ENCODE data around the gene HPSE2.

HPSE2 gene

GRCh38 chr10:98470850-98471249 is 764.8 kb downstream of the HPSE2 start:
- no peak for TF ChIP-seq CTCF (IDR thresholded peaks at IDR 0.05)
- no peak overlapping the region for H3K9ac ChIP-seq
- H3K9me3 ChIP-seq (ENCODE audit: control insufficient read depth, low read length), result no peaks in the 10 kb centered on the region
- no peak overlapping the region for H2AFZ ChIP-seq
- peaks cover 3% of the 10 kb centered on the region for H3K4me1 ChIP-seq
- no peak overlapping the region for H3K27ac ChIP-seq
- no peaks in the 10 kb centered on the region for H3K79me2 ChIP-seq
- no peak overlapping the region for H3K4me2 ChIP-seq (ENCODE audit: low read length)
- H3K4me3 ChIP-seq (ENCODE audit: low read depth, low read length), result no peak overlapping the region
- no peaks in the 10 kb centered on the region for H3K27me3 ChIP-seq (ENCODE audit: control insufficient read depth, insufficient read depth, low read length)
- H3K36me3 ChIP-seq (ENCODE audit: control insufficient read depth, insufficient read depth, low read length), result no peaks in the 10 kb centered on the region

GRCh38 chr10:98469001-98469931 is 766.4 kb downstream of the HPSE2 start:
- H3K9ac ChIP-seq, result no peak overlapping the region
- no peaks in the 10 kb centered on the region for H3K27me3 ChIP-seq (ENCODE audit: control insufficient read depth, insufficient read depth, low read length)
- H3K79me2 ChIP-seq, result no peaks in the 10 kb centered on the region

GRCh38 chr10:98467506-98468318 is 767.9 kb downstream of the HPSE2 start:
- Histone ChIP-seq H3K36me3 (ENCODE audit: control insufficient read depth, insufficient read depth, low read length) (no peaks in the 10 kb centered on the region), H2AFZ (peak overlapping the region; percentile 96), H3K9me3 (ENCODE audit: control insufficient read depth, low read length) (no peaks in the 10 kb centered on the region), H3K9ac (no peak overlapping the region), H3K4me1 (peaks cover 3% of the 10 kb centered on the region), H3K4me2 (ENCODE audit: low read length) (peak overlapping the region; percentile 80), H3K4me3 (ENCODE audit: low read depth, low read length) (peak overlapping the region; percentile 44), H3K27me3 (ENCODE audit: control insufficient read depth, insufficient read depth, low read length) (no peaks in the 10 kb centered on the region), H3K27ac (no peak overlapping the region), H3K79me2 (no peaks in the 10 kb centered on the region)
- peak; percentile 75 for TF ChIP-seq CTCF (IDR thresholded peaks at IDR 0.05)

More at GRCh38 chr10:98469001-98469931, 766.4 kb downstream of the HPSE2 start:
- Histone ChIP-seq H3K36me3 (ENCODE audit: control insufficient read depth, insufficient read depth, low read length) (no peaks in the 10 kb centered on the region), H3K4me2 (ENCODE audit: low read length) (no peak overlapping the region), H3K4me3 (ENCODE audit: low read depth, low read length) (no peak overlapping the region), H3K27ac (no peak overlapping the region), H2AFZ (no peak overlapping the region), H3K4me1 (peaks cover 3% of the 10 kb centered on the region), H3K9me3 (ENCODE audit: control insufficient read depth, low read length) (no peaks in the 10 kb centered on the region)
- no peak for TF ChIP-seq CTCF (IDR thresholded peaks at IDR 0.05)

GRCh38 chr10:98466861-98467505 is 768.7 kb downstream of the HPSE2 start:
- no peak for TF ChIP-seq CTCF (IDR thresholded peaks at IDR 0.05)
- H3K27me3 ChIP-seq (ENCODE audit: control insufficient read depth, insufficient read depth, low read length), result no peaks in the 10 kb centered on the region
- H3K79me2 ChIP-seq, result no peaks in the 10 kb centered on the region
- H3K9me3 ChIP-seq (ENCODE audit: control insufficient read depth, low read length), result no peaks in the 10 kb centered on the region
- no peak overlapping the region for H3K4me3 ChIP-seq (ENCODE audit: low read depth, low read length)
- H3K36me3 ChIP-seq (ENCODE audit: control insufficient read depth, insufficient read depth, low read length), result no peaks in the 10 kb centered on the region
- H3K4me2 ChIP-seq (ENCODE audit: low read length), result no peak overlapping the region
- H2AFZ ChIP-seq, result peak overlapping the region; percentile 96
- no peak overlapping the region for H3K27ac ChIP-seq
- H3K9ac ChIP-seq, result no peak overlapping the region
- peaks cover 3% of the 10 kb centered on the region for H3K4me1 ChIP-seq

Data from parathyroid adenoma (tissue), 2 donors.